Uterus (tissue), 2 donors: ENCODE data around the gene ITK.

ENCODE experiments used
- CTCF ChIP-seq, 4 experiments: fragments of 200-600 bp in 2 of 4; fragments of 450-650 bp in 2 of 4; sonication (generic) in 2 of 4; IDR thresholded peaks; one replicate each; pipeline ENCODE4 v1.5.1; 2016 to 2019; ENCODE audit warnings: antibody characterized with exemption in 4 of 4, mild to moderate bottlenecking in 2 of 4, moderate library complexity in 1 of 4
- POLR2A ChIP-seq, 2 donors: fragments of 450-650 bp; IDR thresholded peaks; one replicate each; pipeline ENCODE4 v1.6.1; 2016; ENCODE audit warnings: antibody characterized with exemption in 2 of 2, mild to moderate bottlenecking in 1 of 2, moderate library complexity in 1 of 2

- TF ChIP-seq CTCF (IDR thresholded peaks at IDR 0.05) (no peak), POLR2A (IDR thresholded peaks at IDR 0.05) (peak; percentile 63 to 76)
Measured at GRCh38 chr5:157142317-157143126, 38.1 kb upstream of the ITK start, which contains the start of gene MED7.
